Measurements from ENCODE around the gene RNF224. TPM values are rescaled to one million over a fixed set of nuclear protein-coding genes. Genes with fewer than 3 reads are reported as not detected.

The RNF224 gene
- total RNA-seq, 4 donors from 2014 or later = not detected

- no peak for TF ChIP-seq CTCF (IDR thresholded peaks at IDR 0.05; ENCODE audit: low read depth)
Measured at GRCh38 chr9:137263506-137263905, 36.2 kb downstream of the RNF224 start.

- no peak for TF ChIP-seq CTCF (IDR thresholded peaks at IDR 0.05; ENCODE audit: low read depth)
Measured at GRCh38 chr9:137264067-137264466, 36.8 kb downstream of the RNF224 start.

GRCh38 chr9:137265496-137266161, 38.3 kb downstream of the RNF224 start:
- TF ChIP-seq CTCF (IDR thresholded peaks at IDR 0.05; ENCODE audit: low read depth) = no peak

GRCh38 chr9:137266162-137266527, 38.8 kb downstream of the RNF224 start:
- TF ChIP-seq CTCF (IDR thresholded peaks at IDR 0.05; ENCODE audit: low read depth) = no peak

- no peak for TF ChIP-seq CTCF (IDR thresholded peaks at IDR 0.05; ENCODE audit: low read depth)
Measured at GRCh38 chr9:137266585-137267453, 39.5 kb downstream of the RNF224 start.

GRCh38 chr9:137267933-137268355, 40.6 kb downstream of the RNF224 start:
- no peak for TF ChIP-seq CTCF (IDR thresholded peaks at IDR 0.05; ENCODE audit: low read depth)

- TF ChIP-seq CTCF (IDR thresholded peaks at IDR 0.05; ENCODE audit: low read depth) = no peak
Measured at GRCh38 chr9:137268538-137269201, 41.4 kb downstream of the RNF224 start.
